PC-9 (cell line): ENCODE data around the gene MAMSTR.

Source experiments
- EZH2 ChIP-seq: fragments of 200-600 bp; sonication (generic); IDR thresholded peaks from 2 replicates; pipeline ENCODE4 v1.8.0; 2017; ENCODE audit warnings: antibody characterized with exemption, low read depth
- TF ChIP-seq, protein P1 (sequence below): fragments of 200-600 bp; sonication (generic); conservative IDR thresholded peaks from 2 replicates; pipeline ENCODE4 v1.6.1; 2017; ENCODE audit warnings: mixed run types, antibody characterized with exemption, mild to moderate bottlenecking, moderate library complexity

DNA sequence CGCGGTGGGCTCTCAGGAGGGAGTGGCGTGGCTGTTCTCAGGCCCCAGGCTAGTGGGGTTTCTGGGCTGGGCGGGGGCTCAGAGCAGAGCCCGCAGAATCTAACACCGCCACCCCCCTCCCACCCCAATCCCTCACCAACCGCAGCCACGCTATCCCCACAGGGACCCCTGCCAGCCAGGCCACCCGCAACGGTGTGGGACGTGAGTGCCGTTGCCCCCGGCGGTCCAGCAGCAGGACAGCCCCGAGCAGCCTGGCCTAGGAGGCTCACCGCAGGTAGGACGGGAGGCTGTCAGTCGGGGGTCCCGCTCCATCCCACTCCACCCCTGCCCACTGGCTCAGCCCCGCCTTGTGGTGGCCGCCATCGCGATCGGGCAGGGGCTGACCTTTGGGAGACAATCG lies 46.5 kb downstream of the MAMSTR start, which contains the start of gene NTN5:
- TF ChIP-seq, protein P1, sequence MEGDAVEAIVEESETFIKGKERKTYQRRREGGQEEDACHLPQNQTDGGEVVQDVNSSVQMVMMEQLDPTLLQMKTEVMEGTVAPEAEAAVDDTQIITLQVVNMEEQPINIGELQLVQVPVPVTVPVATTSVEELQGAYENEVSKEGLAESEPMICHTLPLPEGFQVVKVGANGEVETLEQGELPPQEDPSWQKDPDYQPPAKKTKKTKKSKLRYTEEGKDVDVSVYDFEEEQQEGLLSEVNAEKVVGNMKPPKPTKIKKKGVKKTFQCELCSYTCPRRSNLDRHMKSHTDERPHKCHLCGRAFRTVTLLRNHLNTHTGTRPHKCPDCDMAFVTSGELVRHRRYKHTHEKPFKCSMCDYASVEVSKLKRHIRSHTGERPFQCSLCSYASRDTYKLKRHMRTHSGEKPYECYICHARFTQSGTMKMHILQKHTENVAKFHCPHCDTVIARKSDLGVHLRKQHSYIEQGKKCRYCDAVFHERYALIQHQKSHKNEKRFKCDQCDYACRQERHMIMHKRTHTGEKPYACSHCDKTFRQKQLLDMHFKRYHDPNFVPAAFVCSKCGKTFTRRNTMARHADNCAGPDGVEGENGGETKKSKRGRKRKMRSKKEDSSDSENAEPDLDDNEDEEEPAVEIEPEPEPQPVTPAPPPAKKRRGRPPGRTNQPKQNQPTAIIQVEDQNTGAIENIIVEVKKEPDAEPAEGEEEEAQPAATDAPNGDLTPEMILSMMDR = no peak
- no peak for TF ChIP-seq EZH2
